Panc1 (cell line): Measurements from ENCODE around the gene ENTREP3.

ENCODE experiments used
- CTCF ChIP-seq: fragments of 450-650 bp; IDR thresholded peaks from 2 replicates; pipeline ENCODE4 v1.5.1; 2017; ENCODE audit warnings: mild to moderate bottlenecking
- POLR2AphosphoS5 ChIP-seq: IDR thresholded peaks from 2 replicates; pipeline ENCODE4 v1.6.1; 2012; ENCODE audit warnings: mild to moderate bottlenecking, low read depth, low read length, moderate library complexity
- SIN3A ChIP-seq: IDR thresholded peaks from 2 replicates; pipeline ENCODE4 v1.6.1; 2012; ENCODE audit warnings: low read depth, mild to moderate bottlenecking, low read length, moderate library complexity, borderline replicate concordance; ENCODE audit not compliant: insufficient read depth

- no peak for TF ChIP-seq CTCF
- no peak for TF ChIP-seq SIN3A
- no peak for TF ChIP-seq POLR2AphosphoS5
Measured at GRCh38 chr1:155268630-155269029, 13.3 kb upstream of the ENTREP3 start.
